GM06990 (cell line): ENCODE measurements around the gene RBMS1.

Source experiments
- DNase-seq: peaks from one replicate; pipeline ENCODE4 v3.0.0-alpha.2; 2011; ENCODE audit not compliant: insufficient read length; ENCODE audit errors: extremely low read depth
- H3K27me3 ChIP-seq: replicated peaks from 2 replicates; pipeline ENCODE4 v1.6.0; 2011; ENCODE audit warnings: low read length; ENCODE audit not compliant: control insufficient read depth, insufficient read depth
- H3K36me3 ChIP-seq: 2 replicates; pipeline ENCODE4 v1.5.1; 2011; ENCODE audit warnings: low read length; ENCODE audit not compliant: control insufficient read depth, insufficient read depth
- H3K4me3 ChIP-seq: replicated peaks from 2 replicates; pipeline ENCODE4 v1.5.1; 2011; ENCODE audit warnings: low read depth, mild to moderate bottlenecking, control low read depth, low read length
- TF ChIP-seq, protein P1 (sequence below): IDR thresholded peaks from 2 replicates; pipeline ENCODE4 v1.5.1; 2011; ENCODE audit warnings: low read length, control low read depth, mild to moderate bottlenecking, inconsistent platforms; ENCODE audit not compliant: insufficient read depth, poor library complexity, severe bottlenecking

Gene RBMS1

DNA sequence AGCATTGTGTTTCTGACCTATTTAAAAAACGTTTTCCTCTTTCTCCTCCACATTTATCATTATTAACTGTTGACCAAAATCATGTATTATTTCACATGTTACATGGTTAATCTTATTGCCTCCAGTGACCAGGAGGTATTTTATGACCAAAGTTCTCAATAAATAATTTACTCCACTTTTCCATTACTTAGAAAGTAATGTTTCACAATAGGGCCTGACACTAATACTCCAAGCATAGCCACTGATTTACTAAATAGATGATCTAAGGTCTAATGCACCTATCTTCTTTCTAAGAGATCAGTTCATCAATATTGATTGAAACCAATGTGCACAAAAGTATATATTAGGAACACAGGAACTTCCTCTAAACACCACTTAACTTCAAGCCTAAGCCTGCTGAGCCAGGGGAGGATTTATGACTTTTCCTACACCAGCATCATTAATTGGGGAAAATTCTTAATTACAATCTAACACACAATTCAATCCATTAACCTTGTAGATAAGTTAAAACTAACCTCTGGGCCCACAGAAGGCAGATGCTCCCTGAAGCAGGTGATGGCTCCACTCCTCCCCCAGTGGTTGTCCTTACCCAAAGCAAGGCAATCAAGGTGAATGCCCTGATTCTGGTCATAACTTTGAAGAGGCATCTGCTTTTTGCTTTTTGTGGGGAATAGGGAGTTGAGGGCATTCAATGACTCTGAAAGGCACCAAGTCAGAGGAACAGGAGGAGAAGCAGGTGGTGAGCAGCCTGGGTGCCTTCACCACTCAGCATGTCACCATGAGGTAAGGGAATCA lies 33.9 kb downstream of the RBMS1 start:
- no peak for DNase-seq
- TF ChIP-seq, protein P1, sequence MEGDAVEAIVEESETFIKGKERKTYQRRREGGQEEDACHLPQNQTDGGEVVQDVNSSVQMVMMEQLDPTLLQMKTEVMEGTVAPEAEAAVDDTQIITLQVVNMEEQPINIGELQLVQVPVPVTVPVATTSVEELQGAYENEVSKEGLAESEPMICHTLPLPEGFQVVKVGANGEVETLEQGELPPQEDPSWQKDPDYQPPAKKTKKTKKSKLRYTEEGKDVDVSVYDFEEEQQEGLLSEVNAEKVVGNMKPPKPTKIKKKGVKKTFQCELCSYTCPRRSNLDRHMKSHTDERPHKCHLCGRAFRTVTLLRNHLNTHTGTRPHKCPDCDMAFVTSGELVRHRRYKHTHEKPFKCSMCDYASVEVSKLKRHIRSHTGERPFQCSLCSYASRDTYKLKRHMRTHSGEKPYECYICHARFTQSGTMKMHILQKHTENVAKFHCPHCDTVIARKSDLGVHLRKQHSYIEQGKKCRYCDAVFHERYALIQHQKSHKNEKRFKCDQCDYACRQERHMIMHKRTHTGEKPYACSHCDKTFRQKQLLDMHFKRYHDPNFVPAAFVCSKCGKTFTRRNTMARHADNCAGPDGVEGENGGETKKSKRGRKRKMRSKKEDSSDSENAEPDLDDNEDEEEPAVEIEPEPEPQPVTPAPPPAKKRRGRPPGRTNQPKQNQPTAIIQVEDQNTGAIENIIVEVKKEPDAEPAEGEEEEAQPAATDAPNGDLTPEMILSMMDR, result no peak
- no peaks in the 10 kb centered on the region; the same call in 1 of the 2 replicates for H3K27me3 ChIP-seq
- no peak overlapping the region for H3K4me3 ChIP-seq
- no peaks in the 10 kb centered on the region for H3K36me3 ChIP-seq

DNA sequence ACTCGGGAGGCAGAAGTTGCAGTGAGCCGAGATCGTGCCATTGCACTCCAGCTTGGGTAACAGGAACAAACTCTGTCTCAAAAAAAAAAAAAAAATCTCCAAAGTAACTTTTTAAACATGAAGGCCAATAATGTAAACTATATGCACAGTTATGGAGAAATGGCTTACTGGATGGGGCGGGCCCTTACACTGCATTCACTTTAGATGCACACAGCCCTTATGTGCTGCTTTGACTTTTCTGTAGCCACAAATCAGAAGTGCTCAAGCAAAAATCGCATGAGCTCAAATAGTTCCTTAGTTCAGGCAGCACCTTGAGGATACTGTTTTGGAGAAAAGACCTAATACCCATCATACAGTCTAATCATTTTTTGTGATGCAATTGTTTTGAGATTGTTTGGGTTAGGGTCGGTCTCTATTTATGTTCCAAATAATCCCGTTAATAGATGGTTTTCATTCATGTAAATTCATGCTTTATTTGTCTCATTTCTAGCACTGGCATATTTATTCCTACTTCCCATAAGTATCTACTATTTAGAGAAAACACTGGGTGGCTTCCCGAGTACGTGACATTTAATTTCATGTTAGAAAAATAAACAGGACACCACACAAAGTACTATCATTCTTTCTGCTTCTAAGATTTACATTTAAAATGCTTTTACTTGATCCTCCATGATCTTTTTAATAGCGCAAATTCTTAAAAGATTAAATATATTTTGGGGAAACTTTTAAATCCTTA lies 34.7 kb downstream of the RBMS1 start:
- TF ChIP-seq, protein P1, result no peak

DNA sequence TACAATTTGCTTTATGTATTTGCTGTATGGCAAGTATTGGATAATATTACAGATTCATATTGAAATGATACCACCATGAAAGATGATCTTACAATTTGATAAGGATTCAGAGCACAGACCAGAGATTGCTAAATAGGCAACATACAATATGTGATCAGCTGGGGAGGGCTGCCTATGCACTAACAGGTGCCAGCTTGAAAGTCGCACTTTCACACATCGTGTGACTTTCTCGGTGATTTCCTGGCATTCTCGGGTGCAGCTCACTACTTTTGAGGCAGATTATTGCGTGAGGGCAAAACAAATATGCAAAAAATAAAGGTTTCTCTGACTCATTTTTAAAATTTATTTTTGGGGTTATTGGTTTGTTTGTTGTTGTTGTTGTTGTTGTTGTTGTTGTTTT lies 36.0 kb downstream of the RBMS1 start:
- Histone ChIP-seq H3K36me3 (no peaks in the 10 kb centered on the region), H3K4me3 (no peak overlapping the region), H3K27me3 (no peaks in the 10 kb centered on the region; the same call in 1 of the 2 replicates)
- TF ChIP-seq, protein P1, result no peak
- DNase-seq, result no peak

More for the DNA sequence above, 34.7 kb downstream of the RBMS1 start:
- DNase-seq, result no peak
- H3K27me3 ChIP-seq, result no peaks in the 10 kb centered on the region; the same call in 1 of the 2 replicates
- no peaks in the 10 kb centered on the region for H3K36me3 ChIP-seq
- H3K4me3 ChIP-seq, result no peak overlapping the region

DNA sequence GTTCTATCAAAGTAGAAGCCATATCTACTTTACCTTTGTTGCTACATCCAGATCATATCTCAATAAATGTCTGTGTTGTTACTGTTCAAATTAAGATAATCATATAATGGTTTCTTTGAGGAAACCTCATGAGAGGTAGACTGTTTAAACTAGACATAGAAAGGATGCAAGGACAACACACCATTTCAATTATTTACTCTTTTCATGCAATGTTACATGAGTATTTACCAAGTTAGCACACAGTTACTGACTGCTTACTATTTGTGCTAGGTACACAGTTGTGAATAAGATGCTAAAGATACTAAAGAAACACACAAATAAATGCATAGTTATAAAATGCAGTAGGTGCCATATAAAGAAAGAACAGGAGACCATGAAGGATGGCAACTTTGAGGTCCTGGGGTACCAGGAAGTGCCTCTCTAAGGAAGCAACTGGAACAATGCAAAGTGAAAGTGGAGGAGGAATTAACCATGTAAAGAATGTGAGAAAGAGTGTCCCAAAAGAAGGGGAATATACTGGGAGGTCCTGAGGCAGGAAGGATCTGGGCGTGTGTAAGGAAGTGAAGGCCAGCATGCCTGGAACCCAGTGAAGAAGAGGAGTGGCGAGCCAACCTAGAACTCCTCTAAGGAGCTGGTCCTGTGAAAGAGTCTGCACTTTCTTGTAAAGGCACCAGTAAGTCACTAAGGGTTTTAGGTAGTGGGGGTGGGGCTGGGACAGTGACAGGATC lies 39.4 kb downstream of the RBMS1 start:
- TF ChIP-seq, protein P1, result no peak
- H3K36me3 ChIP-seq, result no peaks in the 10 kb centered on the region
- H3K27me3 ChIP-seq, result no peaks in the 10 kb centered on the region
- DNase-seq, result no peak
- H3K4me3 ChIP-seq, result no peak overlapping the region

DNA sequence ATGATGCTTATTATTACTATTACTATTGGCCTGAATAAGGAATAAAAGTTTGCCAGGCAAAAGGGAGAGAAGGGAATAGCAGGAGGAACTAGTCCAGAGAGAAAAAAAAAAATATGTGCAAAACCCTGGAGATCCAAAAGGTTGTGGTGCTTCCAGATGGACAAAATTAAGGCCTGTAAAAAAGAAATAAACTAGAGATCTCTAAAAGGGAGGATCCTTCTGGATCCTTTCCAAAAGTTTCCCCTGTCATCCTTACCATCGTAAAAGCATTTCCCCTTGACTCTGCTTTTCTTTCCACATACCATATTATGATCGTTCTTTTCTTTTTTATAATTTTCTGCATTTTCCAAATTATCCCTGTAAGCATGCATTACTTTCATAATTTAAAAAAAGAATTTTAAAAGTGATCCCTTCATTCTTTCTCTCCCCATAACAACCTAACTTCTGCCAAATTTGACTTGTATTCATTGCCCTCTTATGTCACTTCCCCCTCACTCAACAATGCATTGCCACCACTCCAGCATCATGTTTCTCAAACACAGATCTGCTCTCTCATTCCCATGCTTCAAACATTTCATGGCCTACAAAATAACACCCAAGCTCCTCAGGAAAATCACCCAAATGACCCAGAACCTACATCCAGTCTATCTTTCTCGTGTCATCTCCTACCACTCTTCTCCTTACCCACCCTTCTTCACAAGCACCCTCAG lies 40.3 kb downstream of the RBMS1 start:
- TF ChIP-seq, protein P1, result no peak

More for the DNA sequence above, 40.3 kb downstream of the RBMS1 start:
- H3K36me3 ChIP-seq, result no peaks in the 10 kb centered on the region
- no peak for DNase-seq
- H3K27me3 ChIP-seq, result no peaks in the 10 kb centered on the region
- no peak overlapping the region for H3K4me3 ChIP-seq
